RWPE2 (cell line): ENCODE results near the gene TSHZ1.

Source experiments
- ATAC-seq: fragments of 200-7000 bp; cut with Tn5 transposase; 3 replicates; pipeline ENCODE4 v1.9.1; 2021; ENCODE audit warnings: low read depth
- DNase-seq: peaks from one replicate; pipeline ENCODE4 v3.0.0-alpha.2; 2020; ENCODE audit warnings: low spot score
- H3K27ac ChIP-seq: fragments of 450-650 bp; 2 replicates; pipeline ENCODE4 v1.5.1; 2017; ENCODE audit warnings: mild to moderate bottlenecking; ENCODE audit not compliant: poor library complexity, severe bottlenecking
- H3K27me3 ChIP-seq: fragments of 250-450 bp; sonication (Bioruptor Pico); 2 replicates; pipeline ENCODE4 v1.5.1; 2021; ENCODE audit warnings: mild to moderate bottlenecking, moderate library complexity; ENCODE audit not compliant: insufficient read depth, poor library complexity, severe bottlenecking
- H3K36me3 ChIP-seq: fragments of 250-450 bp; sonication (Bioruptor Pico); 2 replicates; pipeline ENCODE4 v1.5.1; 2020; ENCODE audit warnings: low read depth, mild to moderate bottlenecking, moderate library complexity
- H3K4me1 ChIP-seq: fragments of 250-450 bp; sonication (Bioruptor Pico); 2 replicates; pipeline ENCODE4 v1.5.1; 2021; ENCODE audit warnings: mild to moderate bottlenecking, moderate library complexity; ENCODE audit not compliant: insufficient read depth, poor library complexity, severe bottlenecking
- H3K4me3 ChIP-seq: fragments of 250-450 bp; sonication (Bioruptor Pico); 2 replicates; pipeline ENCODE4 v1.5.1; 2021; ENCODE audit warnings: mild to moderate bottlenecking, moderate library complexity; ENCODE audit not compliant: severe bottlenecking
- H3K9me3 ChIP-seq: fragments of 250-450 bp; sonication (Bioruptor Pico); 2 replicates; pipeline ENCODE4 v1.5.1; 2021; ENCODE audit warnings: mild to moderate bottlenecking, moderate library complexity; ENCODE audit not compliant: severe bottlenecking
- TF ChIP-seq, protein P1 (sequence below): fragments of 450-650 bp; IDR thresholded peaks from one replicate; pipeline ENCODE4 v1.5.1; 2017; ENCODE audit warnings: mild to moderate bottlenecking, moderate library complexity; ENCODE audit not compliant: poor library complexity, severe bottlenecking

The TSHZ1 gene

DNA sequence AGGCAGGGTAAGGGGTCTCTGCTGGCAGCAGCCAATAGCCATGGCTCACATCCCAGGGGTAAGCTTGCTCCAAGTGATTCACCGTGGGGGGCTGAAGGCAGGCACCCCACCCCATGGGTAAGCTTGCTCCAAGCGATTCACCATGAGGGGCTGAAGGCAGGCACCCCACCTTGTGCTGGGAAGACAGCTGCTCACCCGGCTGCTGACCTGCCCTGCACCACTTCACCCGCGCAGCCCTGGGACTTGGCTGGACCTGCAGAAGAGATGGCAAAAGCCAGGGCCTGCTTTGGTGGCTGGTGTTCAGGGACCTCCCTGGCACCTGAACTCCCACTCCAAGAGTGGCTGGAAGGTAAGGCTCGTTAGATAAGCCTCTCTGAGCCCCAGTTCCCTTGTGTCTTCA, 20.9 kb upstream of the TSHZ1 start:
- Histone ChIP-seq H3K36me3 (no peaks in the 10 kb centered on the region), H3K4me1 (no peaks in the 10 kb centered on the region), H3K27ac (no peak overlapping the region), H3K27me3 (no peaks in the 10 kb centered on the region), H3K9me3 (no peaks in the 10 kb centered on the region), H3K4me3 (no peak overlapping the region)
- TF ChIP-seq, protein P1, sequence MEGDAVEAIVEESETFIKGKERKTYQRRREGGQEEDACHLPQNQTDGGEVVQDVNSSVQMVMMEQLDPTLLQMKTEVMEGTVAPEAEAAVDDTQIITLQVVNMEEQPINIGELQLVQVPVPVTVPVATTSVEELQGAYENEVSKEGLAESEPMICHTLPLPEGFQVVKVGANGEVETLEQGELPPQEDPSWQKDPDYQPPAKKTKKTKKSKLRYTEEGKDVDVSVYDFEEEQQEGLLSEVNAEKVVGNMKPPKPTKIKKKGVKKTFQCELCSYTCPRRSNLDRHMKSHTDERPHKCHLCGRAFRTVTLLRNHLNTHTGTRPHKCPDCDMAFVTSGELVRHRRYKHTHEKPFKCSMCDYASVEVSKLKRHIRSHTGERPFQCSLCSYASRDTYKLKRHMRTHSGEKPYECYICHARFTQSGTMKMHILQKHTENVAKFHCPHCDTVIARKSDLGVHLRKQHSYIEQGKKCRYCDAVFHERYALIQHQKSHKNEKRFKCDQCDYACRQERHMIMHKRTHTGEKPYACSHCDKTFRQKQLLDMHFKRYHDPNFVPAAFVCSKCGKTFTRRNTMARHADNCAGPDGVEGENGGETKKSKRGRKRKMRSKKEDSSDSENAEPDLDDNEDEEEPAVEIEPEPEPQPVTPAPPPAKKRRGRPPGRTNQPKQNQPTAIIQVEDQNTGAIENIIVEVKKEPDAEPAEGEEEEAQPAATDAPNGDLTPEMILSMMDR: no peak
- ATAC-seq (no peak), DNase-seq (no peak)

DNA sequence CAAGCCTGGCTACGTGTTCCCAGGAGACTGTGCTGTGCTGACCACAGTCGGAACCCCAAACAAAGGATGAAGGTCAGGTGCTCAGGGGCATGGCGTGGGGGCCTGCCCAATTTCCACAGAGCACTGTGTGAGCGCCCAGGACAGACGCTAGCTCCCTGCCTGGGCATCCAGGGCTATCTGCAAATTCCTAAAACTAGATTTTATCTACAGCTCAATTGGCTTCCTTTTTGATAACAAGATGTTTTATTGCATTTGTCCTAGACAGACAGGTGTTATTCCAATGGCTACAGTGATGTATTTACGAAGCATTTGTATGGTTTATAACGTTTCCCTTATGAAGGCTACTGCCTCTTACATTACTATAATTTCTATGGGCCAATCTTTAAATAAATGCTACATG, 17.7 kb upstream of the TSHZ1 start:
- ATAC-seq: no peak
- Histone ChIP-seq H3K27me3 (no peaks in the 10 kb centered on the region), H3K36me3 (no peaks in the 10 kb centered on the region), H3K27ac (no peak overlapping the region), H3K4me1 (no peaks in the 10 kb centered on the region), H3K4me3 (no peak overlapping the region), H3K9me3 (no peaks in the 10 kb centered on the region)
- TF ChIP-seq, protein P1: no peak
- DNase-seq: no peak

DNA sequence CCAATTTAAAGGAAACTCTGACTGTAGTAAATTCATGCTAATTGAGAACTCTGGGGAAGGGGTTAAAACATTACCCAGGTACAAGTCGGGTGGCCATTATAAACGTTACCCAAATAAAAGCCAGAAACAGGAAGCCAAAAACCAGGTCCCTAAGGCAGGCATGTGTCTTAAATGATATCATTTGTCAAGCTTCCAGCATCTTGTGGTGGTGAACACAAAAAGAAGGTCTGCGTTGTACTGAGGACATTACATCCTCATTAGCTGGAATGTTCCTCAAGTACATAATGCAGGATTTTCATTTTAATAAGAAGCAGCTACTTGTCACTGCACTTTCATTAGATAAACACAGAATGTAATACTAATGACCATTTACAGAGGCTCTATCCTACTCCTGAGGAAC, 12.6 kb upstream of the TSHZ1 start:
- no peak for ATAC-seq
- Histone ChIP-seq H3K9me3 (no peaks in the 10 kb centered on the region), H3K4me1 (no peaks in the 10 kb centered on the region), H3K27ac (no peak overlapping the region), H3K36me3 (peaks cover 26% of the 10 kb centered on the region), H3K4me3 (no peak overlapping the region), H3K27me3 (no peaks in the 10 kb centered on the region)
- no peak for DNase-seq
- TF ChIP-seq, protein P1: no peak

DNA sequence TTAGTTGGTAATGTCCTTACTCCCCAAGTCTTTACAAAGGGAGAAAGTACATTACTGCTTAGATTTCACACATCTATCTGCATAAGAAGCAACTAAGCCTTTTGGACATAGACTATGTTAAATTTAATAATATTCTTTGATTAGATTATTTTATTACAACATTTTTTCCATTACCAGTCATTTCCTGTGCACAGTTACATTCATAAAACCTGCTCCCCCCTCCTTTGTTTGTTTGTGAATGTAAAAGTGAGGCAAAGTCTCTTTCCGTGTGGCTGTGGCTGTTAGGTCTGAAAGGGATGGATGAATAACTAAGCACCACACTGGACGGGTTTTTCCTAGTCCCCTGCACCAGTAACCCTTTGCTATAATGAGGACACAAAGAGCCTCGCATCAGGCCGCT, 11.3 kb upstream of the TSHZ1 start:
- Histone ChIP-seq H3K9me3 (no peaks in the 10 kb centered on the region), H3K4me1 (no peaks in the 10 kb centered on the region), H3K4me3 (no peak overlapping the region), H3K27me3 (no peaks in the 10 kb centered on the region), H3K27ac (no peak overlapping the region), H3K36me3 (peaks cover 26% of the 10 kb centered on the region)
- ATAC-seq (no peak), DNase-seq (no peak)
- TF ChIP-seq, protein P1: no peak

DNA sequence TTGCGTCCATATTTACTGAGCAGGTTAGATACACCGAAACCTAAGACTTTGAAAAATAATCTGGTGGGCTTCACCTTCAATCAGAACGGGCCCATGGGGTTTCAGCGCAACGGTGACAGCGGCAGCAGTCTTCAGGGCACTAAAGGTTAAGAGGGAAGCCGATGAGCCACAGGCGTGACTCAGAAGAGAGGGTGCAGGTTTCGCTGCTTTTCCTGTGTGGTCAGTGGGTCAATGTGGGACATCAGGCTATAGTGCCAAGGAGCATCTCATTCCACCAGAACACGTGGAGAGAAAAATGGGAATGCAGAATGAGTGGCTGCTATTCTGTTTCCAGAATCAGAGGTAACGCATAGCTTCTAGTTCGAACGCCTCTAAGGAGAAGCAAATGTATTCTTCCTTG, 10.5 kb upstream of the TSHZ1 start:
- no peak overlapping the region for H3K4me3 ChIP-seq
- no peaks in the 10 kb centered on the region for H3K27me3 ChIP-seq
- H3K4me1 ChIP-seq: no peaks in the 10 kb centered on the region
- DNase-seq (no peak), ATAC-seq (no peak)
- no peak overlapping the region for H3K27ac ChIP-seq
- TF ChIP-seq, protein P1: no peak
- peaks cover 26% of the 10 kb centered on the region for H3K36me3 ChIP-seq
- no peaks in the 10 kb centered on the region for H3K9me3 ChIP-seq
